HG03565 (cell line): ENCODE data around the gene MPP4.
"Not testable (repeated sequence)": the region's sequence is repeated elsewhere in the genome, so short reads cannot be mapped to it uniquely, and the experiment has no call there.

Experiments
- ATAC-seq: cut with Tn5 transposase; IDR thresholded peaks from one replicate; pipeline ENCODE4 v1.9.1; 2021; ENCODE audit warnings: mild to moderate bottlenecking, moderate library complexity; ENCODE audit not compliant: unreplicated experiment

Gene MPP4

GRCh38 chr2:201673546-201673945, 24.9 kb downstream of the MPP4 start:
- no peak for ATAC-seq

GRCh38 chr2:201671205-201671604, 27.2 kb downstream of the MPP4 start:
- ATAC-seq: not testable (repeated sequence)

GRCh38 chr2:201669865-201670264, 28.6 kb downstream of the MPP4 start:
- no peak for ATAC-seq

- ATAC-seq: no peak
These were observed 30.0 kb downstream of the MPP4 start for GRCh38 chr2:201668402-201668910.

- no peak for ATAC-seq
These were observed 34.1 kb downstream of the MPP4 start for GRCh38 chr2:201664334-201664733.

- ATAC-seq: no peak
These were observed 37.1 kb downstream of the MPP4 start for GRCh38 chr2:201661366-201661765.

GRCh38 chr2:201660293-201660895, 38.0 kb downstream of the MPP4 start:
- ATAC-seq: no peak

- ATAC-seq: no peak
These were observed 41.7 kb downstream of the MPP4 start for GRCh38 chr2:201656740-201657139.

GRCh38 chr2:201656102-201656501, 42.3 kb downstream of the MPP4 start:
- no peak for ATAC-seq

GRCh38 chr2:201654616-201655384, 43.6 kb downstream of the MPP4 start:
- ATAC-seq: no peak

- ATAC-seq: no peak
These were observed 45.2 kb downstream of the MPP4 start for GRCh38 chr2:201653221-201653620.

GRCh38 chr2:201649442-201649841, 49.0 kb downstream of the MPP4 start:
- ATAC-seq: no peak

GRCh38 chr2:201647431-201647830, 51.0 kb downstream of the MPP4 start:
- ATAC-seq: no peak

- ATAC-seq: no peak
These were observed 54.4 kb downstream of the MPP4 start for GRCh38 chr2:201644001-201644400.

- ATAC-seq: peak; percentile 30
These were observed 55.1 kb downstream of the MPP4 start, which contains the start of gene TMEM237 for GRCh38 chr2:201643216-201643890. Gene TMEM237 (minus strand): TSS chr2:201643503. CDS start chr2:201643400, 103 bp downstream.

- ATAC-seq: peak; percentile 65
These were observed 55.7 kb downstream of the MPP4 start for GRCh38 chr2:201642579-201643215.

- ATAC-seq: peak; percentile 11
These were observed 56.3 kb downstream of the MPP4 start for GRCh38 chr2:201642086-201642578.

GRCh38 chr2:201639205-201639604, 59.2 kb downstream of the MPP4 start:
- ATAC-seq: no peak

- ATAC-seq: no peak
These were observed 60.1 kb downstream of the MPP4 start for GRCh38 chr2:201638326-201638725.

- ATAC-seq: no peak
These were observed 64.7 kb downstream of the MPP4 start for GRCh38 chr2:201633661-201634249.

GRCh38 chr2:201631041-201631440, 67.4 kb downstream of the MPP4 start:
- ATAC-seq: no peak
